Heart left ventricle (tissue), 13 donors: ENCODE data around the gene SLC46A3.
"Not testable (repeated sequence)": the region's sequence is repeated elsewhere in the genome, so short reads cannot be mapped to it uniquely, and the experiment has no call there.

Source experiments
- CTCF ChIP-seq, 12 donors: fragments of 200-600 bp; sonication (generic) in 4 of 12; IDR thresholded peaks; one replicate each; pipeline versions ENCODE4 v1.5.0 to v1.8.0; 2018 to 2022; ENCODE audit warnings: antibody characterized with exemption in 12 of 12, mild to moderate bottlenecking in 5 of 12
- POLR2A ChIP-seq, 2 donors: fragments of 450-650 bp; IDR thresholded peaks; one replicate each; pipeline ENCODE4 v1.6.1; 2017; ENCODE audit warnings: antibody characterized with exemption in 2 of 2, mild to moderate bottlenecking in 2 of 2, moderate library complexity in 2 of 2
- donor health status: ischemic (EF 13 %, LVEDD 7.1; RV severe dilation, severe dysfunction).
- donor health status: DM: no; HTN: yes; CAD: no.
- donor health status: DM: no; HTN: no; CAD: no.
- donor health status: ischemic (EF 25% LVEDD 6.9; RV normal size, moderate dysfunction).
- donor health status: ischemic (EF 25% LVEDD 5.7; RV mildly dilated, moderate dysfunction).
- donor health status: ischemic (EF 35%, LVEDD 5.7; RV mildly dilated, moderate dysfunction).
- donor health status: nonischemic (EF 11% LVEDD 7.7; RV severe dilation, severe dysfunction).
- donor health status: DM: yes; HTN: yes; CAD: no.
- donor health status: PGD.
- donor health status: ischemic (EF 29% LVEDD 5.4; RV normal size, mild dysfunction).
- donor health status: nonischemic (EF 23%, LVEDD 6.1; RV moderate dilation, normal function).

GRCh38 chr13:28693605-28694491 lies 24.9 kb downstream of the SLC46A3 start:
- not testable (repeated sequence) for TF ChIP-seq CTCF, POLR2A (IDR thresholded peaks at IDR 0.05)
